ENCODE measurements around the gene CDK5R2.

CDK5R2 gene

GRCh38 chr2:219002395-219003266 lies 43.2 kb downstream of the CDK5R2 start:
- Mint-ChIP-seq H3K36me3 (no peaks in the 10 kb centered on the region), H3K4me1 (peaks cover 27% of the 10 kb centered on the region), H3K4me3 (peak overlapping the region; percentile 65), H3K27me3 (peaks cover 88% of the 10 kb centered on the region), H3K9me3 (no peaks in the 10 kb centered on the region), H3K27ac (no peak overlapping the region)
- no peak for ATAC-seq

DNA sequence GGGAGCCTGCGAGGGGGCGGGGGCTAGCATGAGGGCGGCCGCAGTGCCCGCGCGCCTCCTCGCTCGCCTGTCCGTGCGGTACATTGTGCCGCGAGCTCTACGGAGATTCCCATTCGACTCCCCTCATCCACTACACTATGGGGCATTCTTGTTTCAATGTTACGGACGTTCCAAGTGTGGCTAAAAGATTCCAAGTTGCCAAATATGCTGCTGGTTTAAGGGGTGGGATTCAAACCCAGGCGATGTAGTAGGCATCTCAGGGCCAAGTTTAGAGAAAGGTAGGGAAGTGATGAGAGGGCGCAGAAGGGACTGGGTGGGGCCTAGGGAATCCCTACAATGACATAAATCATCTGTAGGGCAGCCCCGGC lies 43.8 kb downstream of the CDK5R2 start:
- H3K27ac Mint-ChIP-seq: no peak overlapping the region
- peaks cover 27% of the 10 kb centered on the region for H3K4me1 Mint-ChIP-seq
- ATAC-seq: no peak
- H3K4me3 Mint-ChIP-seq: no peak overlapping the region
- H3K36me3 Mint-ChIP-seq: no peaks in the 10 kb centered on the region
- H3K9me3 Mint-ChIP-seq: no peaks in the 10 kb centered on the region
- H3K27me3 Mint-ChIP-seq: peaks cover 88% of the 10 kb centered on the region

- Mint-ChIP-seq H3K4me3 (no peak overlapping the region), H3K36me3 (no peaks in the 10 kb centered on the region), H3K27me3 (peaks cover 90% of the 10 kb centered on the region), H3K27ac (no peak overlapping the region), H3K9me3 (no peaks in the 10 kb centered on the region), H3K4me1 (peaks cover 27% of the 10 kb centered on the region)
- ATAC-seq: no peak
Measured at GRCh38 chr2:219003979-219004378, 44.5 kb downstream of the CDK5R2 start.

GRCh38 chr2:219009294-219009693 lies 49.8 kb downstream of the CDK5R2 start:
- H3K36me3 Mint-ChIP-seq: no peaks in the 10 kb centered on the region
- peaks cover under 1% of the 10 kb centered on the region for H3K4me1 Mint-ChIP-seq
- H3K4me3 Mint-ChIP-seq: no peak overlapping the region
- H3K27me3 Mint-ChIP-seq: peaks cover 81% of the 10 kb centered on the region
- H3K9me3 Mint-ChIP-seq: no peaks in the 10 kb centered on the region
- H3K27ac Mint-ChIP-seq: no peak overlapping the region
- ATAC-seq: no peak

DNA sequence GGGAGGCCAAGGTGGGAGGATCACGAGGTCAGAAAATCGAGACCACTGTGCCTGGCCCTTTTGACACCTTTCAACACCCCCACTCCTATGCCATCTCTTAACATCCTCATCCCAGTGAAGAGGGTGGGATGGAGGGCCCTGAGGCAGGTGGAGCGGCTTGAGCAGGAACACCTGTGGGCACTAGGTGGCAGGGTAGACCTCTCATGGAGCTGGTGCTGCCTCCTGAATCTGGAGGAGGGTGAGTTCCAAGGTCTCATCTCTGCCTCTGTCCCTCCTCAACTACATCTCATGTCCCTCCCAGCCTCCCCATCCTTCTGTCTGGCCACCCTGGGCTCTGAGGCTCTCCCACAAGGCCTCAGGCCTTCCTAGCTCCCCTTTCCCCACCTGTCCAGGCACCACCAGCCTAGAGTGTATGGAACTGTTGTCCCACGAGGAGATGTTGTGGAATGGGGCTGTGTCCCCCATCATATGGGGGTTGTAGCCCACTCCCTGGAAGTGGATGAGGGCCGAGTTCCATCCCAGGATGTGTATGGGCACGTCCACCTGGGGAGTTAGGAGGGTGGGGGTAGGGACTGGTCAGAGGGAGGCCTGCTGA lies 50.8 kb downstream of the CDK5R2 start:
- no peaks in the 10 kb centered on the region for H3K36me3 Mint-ChIP-seq
- H3K27me3 Mint-ChIP-seq: peaks cover 79% of the 10 kb centered on the region
- ATAC-seq: peak; percentile 14
- H3K4me3 Mint-ChIP-seq: no peak overlapping the region
- H3K9me3 Mint-ChIP-seq: no peaks in the 10 kb centered on the region
- H3K4me1 Mint-ChIP-seq: no peaks in the 10 kb centered on the region
- no peak overlapping the region for H3K27ac Mint-ChIP-seq

DNA sequence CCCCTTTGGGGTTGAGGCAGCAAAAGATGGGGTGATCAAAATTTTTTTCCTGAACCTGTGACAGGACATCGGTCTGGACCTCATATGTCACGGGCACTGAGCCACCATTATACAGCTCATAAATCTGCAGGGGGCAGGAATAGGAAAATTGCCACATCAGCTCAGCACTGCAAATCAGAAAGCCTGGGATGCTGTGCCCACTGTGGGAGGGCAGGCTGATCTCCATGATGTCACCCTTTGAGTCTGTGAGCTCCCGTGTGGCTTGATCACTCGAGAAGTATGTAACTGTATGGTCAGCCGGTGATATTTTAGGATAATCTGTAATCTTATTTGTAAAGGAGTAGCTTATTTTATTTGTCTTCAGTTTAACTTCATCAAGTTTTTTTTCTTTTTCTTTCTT lies 51.4 kb downstream of the CDK5R2 start:
- H3K4me3 Mint-ChIP-seq: no peak overlapping the region
- H3K4me1 Mint-ChIP-seq: no peaks in the 10 kb centered on the region
- ATAC-seq: no peak
- H3K27ac Mint-ChIP-seq: no peak overlapping the region
- peaks cover 73% of the 10 kb centered on the region for H3K27me3 Mint-ChIP-seq
- no peaks in the 10 kb centered on the region for H3K9me3 Mint-ChIP-seq
- no peaks in the 10 kb centered on the region for H3K36me3 Mint-ChIP-seq
